CD4-positive, CD25-positive, alpha-beta regulatory T cell (primary cell): ENCODE measurements around the gene ZDHHC8. TPM values are rescaled to one million over a fixed set of nuclear protein-coding genes. Genes with fewer than 3 reads are reported as not detected.

Experiments used
- ATAC-seq, 2 donors: fragments of 150-1000 bp; cut with Tn5 transposase; one replicate each; pipeline ENCODE4 v1.10.0; 2021; ENCODE audit warnings: low read depth in 2 of 2, moderate number of reproducible peaks in 2 of 2, moderate library complexity in 1 of 2
- DNase-seq, 3 donors: peaks; one replicate each; pipeline versions ENCODE4 v3.0.0 to v3.0.0-alpha.2; 2012 to 2022; ENCODE audit warnings: mixed read lengths in 1 of 3
- H3K27ac ChIP-seq: one replicate; pipeline ENCODE4 v1.7.0; 2013; ENCODE audit warnings: mild to moderate bottlenecking, low read length; ENCODE audit not compliant: insufficient read depth, poor library complexity, severe bottlenecking
- H3K27me3 ChIP-seq: one replicate; pipeline ENCODE4 v1.7.0; 2013; ENCODE audit warnings: low read length; ENCODE audit not compliant: control insufficient read depth, insufficient read depth
- H3K36me3 ChIP-seq: one replicate; pipeline ENCODE4 v1.7.0; 2013; ENCODE audit warnings: mild to moderate bottlenecking, low read length, moderate library complexity; ENCODE audit not compliant: control insufficient read depth, insufficient read depth
- H3K4me1 ChIP-seq: 2 replicates; pipeline ENCODE4 v1.7.0; 2013; ENCODE audit warnings: mild to moderate bottlenecking, low read length; ENCODE audit not compliant: insufficient read depth, control insufficient read depth, poor library complexity, severe bottlenecking
- H3K4me3 ChIP-seq: one replicate; pipeline ENCODE4 v1.7.0; 2013; ENCODE audit warnings: low read depth, mild to moderate bottlenecking, low read length, moderate library complexity
- H3K9me3 ChIP-seq, 2 experiments: 1 replicate in 1 of 2; 2 replicates in 1 of 2; pipeline ENCODE4 v1.7.0; 2013; ENCODE audit warnings: low read length in 2 of 2, mild to moderate bottlenecking in 1 of 2, moderate library complexity in 1 of 2; ENCODE audit not compliant: control insufficient read depth in 2 of 2
- H3K27ac Mint-ChIP-seq, 3 donors: one replicate each; pipeline ENCODE4 v1.8.0; 2020 to 2022; ENCODE audit warnings: mild to moderate bottlenecking in 3 of 3, mixed read lengths in 3 of 3, moderate library complexity in 2 of 3
- H3K27me3 Mint-ChIP-seq: one replicate; pipeline ENCODE4 v1.8.0; 2022; ENCODE audit warnings: mild to moderate bottlenecking, mixed read lengths
- H3K36me3 Mint-ChIP-seq: one replicate; pipeline ENCODE4 v1.8.0; 2020; ENCODE audit warnings: mixed read lengths
- H3K4me1 Mint-ChIP-seq, 4 donors: one replicate each; pipeline ENCODE4 v1.8.0; 2020 to 2022; ENCODE audit warnings: mixed read lengths in 4 of 4, mild to moderate bottlenecking in 1 of 4
- H3K4me3 Mint-ChIP-seq, 4 donors: one replicate each; pipeline ENCODE4 v1.8.0; 2020 to 2022; ENCODE audit warnings: mild to moderate bottlenecking in 4 of 4, mixed read lengths in 4 of 4, moderate library complexity in 3 of 4
- H3K9me3 Mint-ChIP-seq, 7 donors: one replicate each; pipeline ENCODE4 v1.8.0; 2020 to 2022; ENCODE audit warnings: mixed read lengths in 7 of 7, mild to moderate bottlenecking in 3 of 7, moderate library complexity in 2 of 7
- polyA plus RNA-seq, 4 donors: library from polyadenylated mRNA; unstranded; fragments of 300-500 nt; fragmentation: Illumina TruSeq; gene quantifications; one replicate each; pipeline ENCODE4 v1.2.3, GENCODE V29; 2021
- total RNA-seq: library from RNA; stranded (reverse); gene quantifications from one replicate; pipeline ENCODE4 v1.2.3, GENCODE V29; 2022

ZDHHC8 gene
- total and polyA plus RNA-seq, 5 donors from 2014 or later: 1.2 to 76.7 (median 1.9) TPM

DNA sequence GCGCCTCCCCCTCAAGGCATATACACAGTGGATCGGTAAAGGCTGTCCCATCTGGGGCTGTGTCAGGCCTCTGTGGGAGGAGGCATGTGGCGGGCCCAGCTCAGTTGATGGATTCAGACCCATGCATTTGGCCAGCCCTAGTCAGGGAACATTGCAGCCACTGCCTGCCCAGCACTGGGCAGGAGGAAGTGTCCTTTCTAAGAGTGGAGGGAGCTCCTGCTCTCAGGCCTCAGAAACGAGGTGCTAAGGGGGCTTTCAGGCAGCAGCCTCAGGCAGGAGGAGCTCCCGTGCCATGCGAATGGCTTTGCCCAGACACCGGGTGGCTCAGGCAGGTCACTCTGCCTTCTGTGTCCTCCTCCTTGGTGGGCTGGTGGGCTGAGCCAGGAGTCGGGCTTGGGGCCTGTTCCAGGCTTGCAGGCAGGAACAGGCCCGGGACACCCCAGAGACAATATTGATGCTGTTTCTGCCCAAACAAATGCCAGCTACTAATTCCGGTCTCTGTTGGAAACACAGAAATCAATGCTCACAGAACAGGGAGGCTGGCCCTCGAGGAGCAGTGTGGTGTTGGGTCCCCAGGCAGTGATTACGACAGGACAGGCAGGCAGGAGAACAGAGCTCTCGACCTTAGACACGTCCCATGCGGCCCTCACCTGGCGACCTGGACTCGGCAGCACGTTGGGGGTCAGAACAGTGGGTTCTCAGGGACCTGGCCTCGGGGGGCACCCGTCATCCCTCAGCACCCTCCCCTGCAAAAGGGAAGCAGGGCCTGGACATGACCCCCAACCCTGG, 61.6 kb downstream of the ZDHHC8 start:
- H3K4me3 ChIP-seq: no peak overlapping the region
- no peak overlapping the region for H3K4me3 Mint-ChIP-seq
- no peaks in the 10 kb centered on the region for H3K4me1 Mint-ChIP-seq
- H3K4me1 ChIP-seq: no peaks in the 10 kb centered on the region
- H3K36me3 ChIP-seq: no peaks in the 10 kb centered on the region
- H3K27me3 ChIP-seq: no peaks in the 10 kb centered on the region
- H3K36me3 Mint-ChIP-seq: no peaks in the 10 kb centered on the region
- no peak for ATAC-seq
- H3K27ac ChIP-seq: no peak overlapping the region
- no peak for DNase-seq
- H3K27ac Mint-ChIP-seq: no peak overlapping the region
- no peaks in the 10 kb centered on the region for H3K27me3 Mint-ChIP-seq
- no peaks in the 10 kb centered on the region for H3K9me3 Mint-ChIP-seq
- H3K9me3 ChIP-seq: no peaks in the 10 kb centered on the region

DNA sequence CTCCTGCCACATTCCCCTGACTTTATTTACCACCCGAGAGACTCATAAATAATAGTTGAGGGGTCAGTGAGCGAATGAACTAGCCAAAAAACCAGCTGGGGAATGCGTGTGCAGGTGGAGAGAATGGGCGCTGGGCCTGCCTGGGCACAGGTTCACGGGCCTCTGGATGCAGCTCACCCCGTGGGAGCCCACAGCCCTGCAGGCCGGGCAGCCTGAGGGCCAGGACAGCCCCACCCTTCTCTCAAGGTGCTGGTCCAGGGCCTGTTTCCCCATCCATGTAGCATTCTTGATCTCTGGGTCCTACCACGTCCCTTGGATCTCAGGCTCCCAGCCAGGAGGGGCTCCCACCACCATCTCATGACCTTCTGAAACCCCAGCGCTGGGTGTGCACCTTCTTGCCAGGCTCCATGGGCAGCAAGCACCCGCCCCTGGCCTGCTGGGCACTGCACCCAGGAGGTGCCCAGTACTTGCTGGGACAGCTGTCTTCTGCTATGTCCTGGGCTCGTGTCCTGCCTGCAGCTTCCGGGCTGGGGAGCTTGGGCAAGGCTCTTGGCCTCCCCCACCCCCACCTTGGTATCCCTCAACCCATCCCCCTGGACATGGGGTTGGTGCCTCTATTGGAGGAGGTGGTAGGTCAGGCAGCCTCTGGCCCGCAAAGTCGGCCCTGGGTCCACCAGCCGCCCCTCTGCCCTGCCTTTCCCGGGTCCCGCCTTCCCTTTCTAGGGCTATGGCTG, 62.3 kb downstream of the ZDHHC8 start:
- H3K27ac Mint-ChIP-seq: no peak overlapping the region

DNA sequence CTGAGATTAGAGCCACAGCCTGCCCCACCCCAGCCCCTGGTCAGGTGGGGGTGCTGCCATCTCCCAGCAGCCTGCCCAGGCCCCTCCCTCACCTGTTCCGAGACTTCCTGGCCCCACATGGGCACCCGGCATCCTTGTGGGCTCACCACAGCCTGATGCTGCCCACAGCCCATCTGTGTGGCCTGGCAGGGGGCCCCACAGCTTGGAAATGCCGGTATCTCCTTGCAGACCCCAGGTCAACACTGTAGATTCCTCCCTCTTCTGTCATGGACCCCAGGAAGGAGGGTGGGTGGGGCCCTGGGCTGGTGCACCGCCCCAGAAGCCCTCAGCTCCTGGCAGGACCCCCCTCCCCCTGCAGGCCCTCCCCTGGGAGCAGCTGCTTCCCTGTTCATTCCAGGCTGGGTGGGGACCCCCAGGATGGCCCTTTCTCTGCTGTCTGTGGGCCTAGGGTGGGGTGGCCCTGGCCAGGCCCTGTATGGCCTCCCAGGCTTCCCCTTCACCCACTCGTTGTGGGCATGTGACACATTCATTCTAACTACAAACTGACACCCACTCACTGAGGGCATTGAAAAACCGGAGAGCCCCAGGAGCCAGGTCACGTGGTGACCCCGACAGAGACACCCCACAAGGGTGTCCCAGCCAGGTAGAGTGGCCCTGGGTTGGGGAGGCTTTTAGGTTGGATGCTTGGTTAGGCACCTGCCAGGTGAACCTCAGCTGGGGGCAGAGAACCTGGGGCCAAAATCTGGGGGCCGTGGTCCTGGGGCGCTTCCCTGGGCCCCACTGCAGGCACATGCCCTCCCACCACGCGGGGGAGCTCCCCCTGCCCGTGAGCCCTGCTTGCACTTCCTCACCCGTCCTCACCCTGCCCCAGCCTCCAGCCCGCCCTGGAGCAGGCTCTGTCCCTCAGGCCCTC, 63.3 kb downstream of the ZDHHC8 start:
- H3K4me3 Mint-ChIP-seq: no peak overlapping the region
- no peaks in the 10 kb centered on the region for H3K4me1 Mint-ChIP-seq
- no peaks in the 10 kb centered on the region for H3K27me3 ChIP-seq
- no peaks in the 10 kb centered on the region for H3K9me3 Mint-ChIP-seq
- no peak overlapping the region for H3K27ac Mint-ChIP-seq
- DNase-seq: no peak
- H3K27ac ChIP-seq: no peak overlapping the region
- H3K36me3 ChIP-seq: no peaks in the 10 kb centered on the region
- ATAC-seq: no peak
- H3K27me3 Mint-ChIP-seq: no peaks in the 10 kb centered on the region
- no peaks in the 10 kb centered on the region for H3K36me3 Mint-ChIP-seq
- H3K9me3 ChIP-seq: no peaks in the 10 kb centered on the region
- H3K4me1 ChIP-seq: no peaks in the 10 kb centered on the region
- no peak overlapping the region for H3K4me3 ChIP-seq

More for the DNA sequence above, 62.3 kb downstream of the ZDHHC8 start:
- H3K27me3 ChIP-seq: no peaks in the 10 kb centered on the region
- H3K9me3 ChIP-seq: no peaks in the 10 kb centered on the region
- H3K36me3 ChIP-seq: no peaks in the 10 kb centered on the region
- H3K4me3 ChIP-seq: no peak overlapping the region
- H3K9me3 Mint-ChIP-seq: no peaks in the 10 kb centered on the region
- no peak overlapping the region for H3K27ac ChIP-seq
- no peak overlapping the region for H3K4me3 Mint-ChIP-seq
- H3K27me3 Mint-ChIP-seq: no peaks in the 10 kb centered on the region
- H3K36me3 Mint-ChIP-seq: no peaks in the 10 kb centered on the region
- H3K4me1 Mint-ChIP-seq: no peaks in the 10 kb centered on the region
- ATAC-seq (no peak), DNase-seq (no peak)
- H3K4me1 ChIP-seq: no peaks in the 10 kb centered on the region

DNA sequence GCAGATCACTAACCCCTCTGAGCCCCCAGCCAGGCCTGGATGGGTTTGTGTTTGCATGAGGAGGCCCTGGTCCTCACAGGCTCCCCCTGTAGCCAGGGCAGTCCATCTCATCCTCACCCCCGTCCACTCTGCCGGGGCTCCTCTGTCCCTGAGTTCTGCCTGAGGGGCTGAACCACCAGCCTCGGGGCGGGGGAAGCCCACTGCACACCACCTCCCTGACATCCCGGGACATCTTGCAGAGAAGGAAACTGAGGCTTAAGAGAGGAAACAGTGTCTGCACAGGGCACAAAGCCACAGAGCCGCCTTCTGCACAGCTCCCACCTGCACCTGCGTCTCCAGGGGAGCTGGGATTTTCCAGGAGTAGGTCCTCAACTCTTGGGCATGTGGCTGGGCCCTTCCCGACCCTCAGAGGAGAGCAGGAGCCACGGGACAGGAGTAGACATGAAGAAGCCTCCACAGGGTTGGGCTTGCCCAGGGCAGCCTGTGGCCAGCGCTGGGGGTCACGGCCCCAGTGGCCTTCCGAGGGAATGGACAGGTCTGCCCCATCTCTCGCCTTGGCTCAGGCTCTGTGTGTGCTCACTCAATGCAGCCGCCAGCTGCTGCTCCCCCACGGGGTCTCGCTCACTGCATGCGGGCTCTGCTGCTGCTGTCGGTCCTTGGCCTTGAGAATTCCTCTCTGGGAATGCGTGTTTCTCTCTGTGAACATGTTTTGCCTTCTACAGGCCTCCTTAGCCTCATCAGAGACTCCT, 64.7 kb downstream of the ZDHHC8 start:
- Histone ChIP-seq H3K27ac (no peak overlapping the region), H3K4me1 (no peaks in the 10 kb centered on the region), H3K36me3 (no peaks in the 10 kb centered on the region), H3K27me3 (no peaks in the 10 kb centered on the region), H3K4me3 (no peak overlapping the region), H3K9me3 (no peaks in the 10 kb centered on the region)
- Mint-ChIP-seq H3K36me3 (no peaks in the 10 kb centered on the region), H3K27ac (no peak overlapping the region), H3K9me3 (no peaks in the 10 kb centered on the region), H3K4me3 (no peak overlapping the region), H3K4me1 (no peaks in the 10 kb centered on the region), H3K27me3 (no peaks in the 10 kb centered on the region)
- no peak for ATAC-seq
- DNase-seq: no peak

Other genes with a start within 250 kb of the ZDHHC8 start
- gene COMT, start 190.0 kb upstream of the ZDHHC8 start, total RNA-seq: 27.3 TPM
- gene COMT, start 190.0 kb upstream of the ZDHHC8 start, polyA plus RNA-seq: 100 to 1,000 TPM in 1 of 4 donors, 10 to 100 TPM in 3; 89.2 to 106 (median 94.5) TPM
- gene TXNRD2, start 190.0 kb upstream of the ZDHHC8 start, total RNA-seq: 25.7 TPM
- gene TXNRD2, start 190.0 kb upstream of the ZDHHC8 start, polyA plus RNA-seq: 10 to 100 TPM; 11.3 to 12.4 (median 11.7) TPM
- 2.7 TPM for gene ARVCF, start 115.0 kb upstream of the ZDHHC8 start, total RNA-seq
- under 1 TPM in 3 of 4 donors, not detected in 1; 0.39 to 0.52 (median 0.41) TPM for gene ARVCF, start 115.0 kb upstream of the ZDHHC8 start, polyA plus RNA-seq
- gene TANGO2, start 110.7 kb upstream of the ZDHHC8 start, total RNA-seq: 43.0 TPM
- gene TANGO2, start 110.7 kb upstream of the ZDHHC8 start, polyA plus RNA-seq: 10 to 100 TPM; 39.5 to 48.4 (median 45.0) TPM
- gene DGCR8, start 51.6 kb upstream of the ZDHHC8 start, total RNA-seq: 41.1 TPM
- 1 to 10 TPM; 2.7 to 6.6 (median 4.5) TPM for gene DGCR8, start 51.6 kb upstream of the ZDHHC8 start, polyA plus RNA-seq
- gene RANBP1, start 15.7 kb upstream of the ZDHHC8 start, total RNA-seq: 67.2 TPM
- 10 to 100 TPM; 80.7 to 93.9 (median 90.2) TPM for gene RANBP1, start 15.7 kb upstream of the ZDHHC8 start, polyA plus RNA-seq
- gene TRMT2A, start 14.6 kb upstream of the ZDHHC8 start, total RNA-seq: 75.2 TPM
- 10 to 100 TPM; 24.5 to 30.2 (median 28.1) TPM for gene TRMT2A, start 14.6 kb upstream of the ZDHHC8 start, polyA plus RNA-seq
- 0.44 TPM for gene CCDC188, start 19.3 kb downstream of the ZDHHC8 start, total RNA-seq
- gene CCDC188, start 19.3 kb downstream of the ZDHHC8 start, polyA plus RNA-seq: not detected
- 1.3 TPM for gene RTN4R, start 136.5 kb downstream of the ZDHHC8 start, total RNA-seq
- 1 to 10 TPM; 1.2 to 3.3 (median 1.9) TPM for gene RTN4R, start 136.5 kb downstream of the ZDHHC8 start, polyA plus RNA-seq
- 28.7 TPM for gene DGCR6L, start 188.3 kb downstream of the ZDHHC8 start, total RNA-seq
- gene DGCR6L, start 188.3 kb downstream of the ZDHHC8 start, polyA plus RNA-seq: 100 to 1,000 TPM; 106 to 123 (median 114) TPM